ENCODE results near the gene YPEL2. TPM values are rescaled to one million over a fixed set of nuclear protein-coding genes. Genes with fewer than 3 reads are reported as not detected.

YPEL2 gene
- total RNA-seq, 2 donors from 2014 or later = 17.2 to 25.7 TPM

GRCh38 chr17:59337741-59338299 lies 6.4 kb downstream of the YPEL2 start:
- TF ChIP-seq CTCF (IDR thresholded peaks at IDR 0.05) = no peak
- Histone ChIP-seq H3K4me1 (peaks cover 6% of the 10 kb centered on the region), H3K36me3 (no peaks in the 10 kb centered on the region), H3K9ac (ENCODE audit: low read depth in 2 of 2, low read length in 2 of 2) (no peak overlapping the region), H3K9me3 (no peaks in the 10 kb centered on the region), H3K27ac (no peak overlapping the region), H3K4me3 (no peak overlapping the region), H3K27me3 (no peaks in the 10 kb centered on the region)
- DNase-seq = no peak
- intact Hi-C loops (cut with DNase I) = no loop called here

- H3K36me3 ChIP-seq = no peaks in the 10 kb centered on the region
- no peaks in the 10 kb centered on the region for H3K4me1 ChIP-seq
- H3K9me3 ChIP-seq = no peaks in the 10 kb centered on the region
- H3K27ac ChIP-seq = no peak overlapping the region
- intact Hi-C loops (cut with DNase I) = no loop called here
- H3K9ac ChIP-seq (ENCODE audit: low read depth in 2 of 2, low read length in 2 of 2) = no peak overlapping the region
- TF ChIP-seq CTCF (IDR thresholded peaks at IDR 0.05) = no peak
- DNase-seq = no peak
- no peak overlapping the region for H3K4me3 ChIP-seq
- H3K27me3 ChIP-seq = no peaks in the 10 kb centered on the region
These were observed 7.0 kb downstream of the YPEL2 start for GRCh38 chr17:59338498-59338897.

- Histone ChIP-seq H3K4me1 (no peaks in the 10 kb centered on the region), H3K36me3 (no peaks in the 10 kb centered on the region), H3K9me3 (no peaks in the 10 kb centered on the region), H3K9ac (ENCODE audit: low read depth in 2 of 2, low read length in 2 of 2) (no peak overlapping the region), H3K27me3 (no peaks in the 10 kb centered on the region), H3K27ac (no peak overlapping the region), H3K4me3 (no peak overlapping the region)
- intact Hi-C loops (cut with DNase I) = no loop called here
- no peak for DNase-seq
- no peak for TF ChIP-seq CTCF (IDR thresholded peaks at IDR 0.05)
These were observed 10.5 kb downstream of the YPEL2 start for GRCh38 chr17:59341922-59342321.

- Histone ChIP-seq H3K9me3 (no peaks in the 10 kb centered on the region), H3K27ac (no peak overlapping the region), H3K27me3 (no peaks in the 10 kb centered on the region), H3K36me3 (no peaks in the 10 kb centered on the region), H3K4me3 (no peak overlapping the region), H3K9ac (ENCODE audit: low read depth in 2 of 2, low read length in 2 of 2) (no peak overlapping the region), H3K4me1 (no peaks in the 10 kb centered on the region)
- intact Hi-C loops (cut with DNase I) = no loop called here
- no peak for TF ChIP-seq CTCF (IDR thresholded peaks at IDR 0.05)
- no peak for DNase-seq
These were observed 11.3 kb downstream of the YPEL2 start for GRCh38 chr17:59342681-59343131.

GRCh38 chr17:59345476-59345875 lies 14.0 kb downstream of the YPEL2 start:
- no peak overlapping the region for H3K27ac ChIP-seq
- TF ChIP-seq CTCF (IDR thresholded peaks at IDR 0.05) = no peak
- H3K27me3 ChIP-seq = no peaks in the 10 kb centered on the region
- no peaks in the 10 kb centered on the region for H3K4me1 ChIP-seq
- H3K36me3 ChIP-seq = no peaks in the 10 kb centered on the region
- no peak for DNase-seq
- no peaks in the 10 kb centered on the region for H3K9me3 ChIP-seq
- intact Hi-C loops (cut with DNase I) = no loop called here
- no peak overlapping the region for H3K4me3 ChIP-seq
- no peak overlapping the region for H3K9ac ChIP-seq (ENCODE audit: low read depth in 2 of 2, low read length in 2 of 2)

Data from colonic mucosa (tissue), 4 donors.